Kasumi-1 (cell line): ENCODE measurements around the gene CACNB1.

Source experiments
- DNase-seq, 2 experiments: peaks; one replicate each; lab custom pipeline; 2025; lab: John Stamatoyannopoulos, UW

The CACNB1 gene

DNA sequence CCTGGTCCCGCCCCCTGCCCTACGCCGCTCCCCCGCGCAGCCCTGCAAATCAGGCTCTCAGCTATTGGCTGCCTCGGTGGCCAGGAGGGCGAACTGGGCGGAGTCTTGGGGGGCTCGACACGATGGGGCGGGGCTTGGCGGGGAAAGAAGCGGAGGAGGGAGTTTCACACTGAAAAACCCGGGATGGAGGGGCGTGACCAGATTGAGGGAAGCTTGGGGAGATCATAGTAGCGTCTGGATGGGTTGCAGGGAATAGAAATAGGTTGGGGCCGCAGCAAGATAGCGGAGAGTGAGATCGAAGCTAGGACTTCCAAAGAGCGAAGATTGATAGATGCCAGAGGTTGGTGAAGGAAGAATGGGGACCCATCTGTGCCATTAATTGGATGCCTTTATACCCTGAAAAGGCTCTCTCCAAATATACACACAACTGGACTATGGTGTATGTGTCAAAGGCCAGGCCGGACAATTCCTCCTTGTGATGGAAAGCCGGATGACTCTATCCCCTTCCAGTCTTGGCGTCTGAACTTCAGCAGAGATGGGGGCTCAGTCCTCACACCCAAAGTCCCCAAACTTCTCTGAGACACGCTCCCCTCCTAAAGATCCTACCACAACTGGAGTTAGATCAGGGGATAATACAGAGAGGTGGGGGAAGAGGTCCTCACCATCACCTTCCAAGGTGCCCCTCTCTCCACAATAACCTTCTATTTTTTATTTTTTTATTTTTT is 28.7 kb upstream of the CACNB1 start:
- DNase-seq: no peak

DNA sequence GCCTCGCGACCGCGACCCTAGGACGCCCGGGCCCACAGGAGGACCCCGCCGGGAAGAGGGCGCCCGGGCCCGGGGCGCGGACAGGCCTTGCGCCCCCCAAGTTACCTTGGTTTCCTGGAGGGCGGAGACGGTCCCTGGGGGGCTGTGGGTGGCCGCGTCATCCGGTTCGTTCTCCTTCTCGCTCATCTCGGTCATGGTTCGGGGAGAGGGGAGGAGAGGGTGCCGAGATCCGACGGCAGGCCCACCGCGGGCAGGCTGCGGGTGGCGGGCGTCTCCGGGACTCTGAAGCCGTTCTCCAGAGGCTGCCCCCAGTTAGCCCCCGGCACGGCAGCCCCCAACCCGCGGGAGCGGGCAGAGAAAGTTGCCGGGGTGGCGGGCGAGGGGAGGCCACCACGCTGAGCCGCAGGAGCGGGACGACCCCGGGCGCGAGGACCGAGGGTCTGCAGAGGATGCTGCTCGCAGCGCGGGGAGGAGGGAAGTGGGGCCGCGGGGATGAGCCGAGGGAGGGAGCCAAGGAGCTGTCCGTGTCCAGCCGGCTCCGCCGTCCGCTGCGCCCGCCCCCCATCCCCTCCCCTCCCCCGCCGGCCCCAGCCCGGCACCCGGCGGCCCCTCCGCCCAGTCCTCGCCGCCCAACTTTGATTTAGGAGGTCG is 28.0 kb upstream of the CACNB1 start, which contains the start of gene STAC2:
STAC2 (minus strand) TSS at position 638 of the 651 bp plus-strand sequence; CDS start at position 195, 443 bp downstream.
- no peak for DNase-seq

DNA sequence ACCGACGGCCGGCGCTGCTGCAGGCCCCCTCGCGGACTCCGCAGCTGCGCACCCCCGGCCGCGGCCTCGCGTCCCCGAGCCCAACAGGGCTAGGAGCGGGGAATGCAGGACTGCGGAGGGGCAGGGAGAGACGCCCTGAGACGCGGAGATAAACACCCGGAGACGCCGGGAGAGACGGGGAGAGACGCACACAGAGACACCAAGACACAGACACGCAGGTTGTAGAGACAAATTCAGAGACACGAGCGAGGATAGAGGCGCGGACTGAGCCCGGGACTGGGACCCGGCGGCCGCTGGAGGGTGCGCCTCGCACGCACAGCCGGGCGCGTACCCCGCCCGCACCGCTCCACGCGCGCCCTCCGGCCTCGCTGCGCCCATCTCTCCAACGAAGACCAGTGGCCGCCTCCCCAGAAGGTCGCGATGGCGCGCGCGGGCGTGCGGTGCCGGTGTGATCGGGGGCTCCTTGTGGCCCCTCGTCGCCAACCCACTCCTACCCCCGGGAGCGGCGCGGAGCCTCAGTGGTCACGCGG is 27.4 kb upstream of the CACNB1 start:
- no peak for DNase-seq

DNA sequence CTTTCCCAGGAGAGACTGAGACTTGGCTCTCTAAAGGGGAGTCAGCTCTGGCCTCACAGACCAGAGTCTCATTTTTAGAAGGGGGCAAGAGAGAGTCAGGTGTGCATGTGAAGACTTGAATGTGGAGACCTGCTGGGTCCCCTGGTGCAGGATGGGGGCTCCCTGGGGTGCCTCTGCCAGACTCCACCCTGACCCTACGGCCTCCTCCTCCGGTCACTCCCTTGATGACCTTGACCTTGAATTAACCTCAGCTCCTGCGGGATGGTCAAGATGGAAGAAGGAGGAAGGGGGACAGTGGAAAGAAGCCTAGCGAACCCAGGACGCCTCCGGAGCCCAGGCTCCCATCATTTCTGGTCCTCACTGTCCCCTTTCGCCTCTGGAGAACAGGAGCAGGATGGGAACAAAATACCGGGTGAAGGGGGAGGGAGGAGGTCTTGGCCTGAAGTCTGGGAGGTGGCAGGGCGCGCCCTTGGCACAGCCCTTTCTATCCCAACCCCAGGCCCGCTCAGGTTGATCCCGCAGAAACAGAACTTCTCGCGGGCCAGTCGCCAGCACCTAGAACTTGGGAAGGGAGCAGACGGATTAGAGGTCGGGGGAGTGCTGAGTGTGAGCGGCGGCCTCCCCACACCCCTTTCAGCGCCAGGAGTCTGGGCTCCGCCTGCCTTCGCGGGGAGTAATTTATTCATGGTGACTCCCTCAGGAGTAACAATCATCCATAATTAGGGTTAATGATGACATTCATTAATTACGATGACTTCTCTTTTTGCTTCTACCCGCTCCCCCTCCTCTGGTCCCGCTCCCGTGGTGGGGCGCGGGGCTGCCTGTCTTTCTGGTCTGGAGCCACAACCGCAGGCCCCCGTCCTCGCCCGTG is 26.7 kb upstream of the CACNB1 start:
- DNase-seq: no peak

DNA sequence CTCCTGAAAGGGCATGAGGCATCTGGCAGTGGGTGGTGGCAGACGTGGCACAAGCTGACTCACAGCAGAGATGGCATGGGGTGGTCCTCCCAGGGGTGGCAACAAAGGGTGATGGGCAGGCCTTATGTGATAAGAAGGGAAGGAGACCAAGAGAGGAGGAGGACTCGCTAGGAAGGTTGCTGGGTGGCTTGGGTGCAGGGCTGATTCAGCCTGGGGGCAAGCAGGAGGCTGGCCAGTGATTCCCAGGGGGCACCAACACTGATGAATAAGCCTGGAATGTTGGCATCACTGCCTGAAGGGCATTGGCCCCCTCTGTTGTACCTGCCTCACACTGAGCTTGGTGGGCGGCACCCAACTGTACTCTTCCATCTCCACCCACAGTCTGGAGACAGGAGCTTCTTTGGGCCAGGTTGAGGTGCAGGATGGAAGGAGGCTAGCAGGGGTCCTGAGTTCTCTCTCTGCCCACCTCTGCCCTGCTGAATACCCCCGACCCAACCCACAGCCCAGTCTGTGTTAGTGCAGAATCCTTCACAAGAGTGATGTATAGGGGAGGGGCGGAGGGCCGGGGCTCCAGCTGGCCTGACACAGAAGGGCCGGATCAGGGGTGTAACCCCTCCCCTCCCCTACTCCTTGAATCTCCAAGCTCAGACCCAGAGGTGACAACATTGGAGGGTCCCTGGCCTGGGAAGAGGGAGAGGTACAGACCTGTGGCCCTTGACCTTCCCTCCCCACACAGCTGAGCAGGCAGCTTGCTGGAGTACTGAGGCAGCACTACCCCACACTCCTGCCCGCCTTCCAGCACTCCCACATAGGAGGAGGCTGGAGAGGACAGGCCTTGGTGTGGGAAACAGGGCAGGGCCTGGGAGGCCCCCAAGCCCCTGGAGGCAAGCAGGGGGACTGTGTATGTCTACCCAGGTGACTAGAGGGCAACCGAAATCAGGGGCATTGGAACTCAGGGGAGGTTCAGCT is 25.7 kb upstream of the CACNB1 start:
- DNase-seq: no peak

GRCh38 chr17:39222151-39222550 is 24.7 kb upstream of the CACNB1 start:
- DNase-seq: no peak

GRCh38 chr17:39221572-39221971 is 24.1 kb upstream of the CACNB1 start:
- DNase-seq: no peak

GRCh38 chr17:39219647-39220154 is 22.2 kb upstream of the CACNB1 start:
- no peak for DNase-seq

GRCh38 chr17:39218906-39219305 is 21.4 kb upstream of the CACNB1 start:
- DNase-seq: no peak

GRCh38 chr17:39217734-39218369 is 20.4 kb upstream of the CACNB1 start:
- DNase-seq: no peak

DNA sequence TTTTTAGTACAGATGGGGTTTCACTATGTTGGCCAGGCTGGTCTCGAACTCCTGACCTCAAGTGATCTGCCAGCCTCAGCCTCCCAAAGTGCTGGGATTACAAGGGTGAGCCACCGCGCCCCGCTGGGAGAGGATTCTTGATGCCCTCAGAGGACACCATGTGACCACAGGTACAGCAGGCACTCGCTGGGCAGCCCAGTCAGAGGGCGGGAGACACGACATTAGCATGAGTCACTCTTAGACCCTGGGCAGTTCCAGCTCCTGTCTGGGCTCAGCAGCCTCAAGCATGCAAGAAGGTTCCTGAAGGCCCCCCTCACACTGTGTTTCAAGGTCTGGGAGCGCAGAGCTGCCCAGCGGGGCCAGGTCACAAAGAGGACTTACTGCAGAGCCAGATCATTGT is 16.4 kb upstream of the CACNB1 start:
- no peak for DNase-seq

DNA sequence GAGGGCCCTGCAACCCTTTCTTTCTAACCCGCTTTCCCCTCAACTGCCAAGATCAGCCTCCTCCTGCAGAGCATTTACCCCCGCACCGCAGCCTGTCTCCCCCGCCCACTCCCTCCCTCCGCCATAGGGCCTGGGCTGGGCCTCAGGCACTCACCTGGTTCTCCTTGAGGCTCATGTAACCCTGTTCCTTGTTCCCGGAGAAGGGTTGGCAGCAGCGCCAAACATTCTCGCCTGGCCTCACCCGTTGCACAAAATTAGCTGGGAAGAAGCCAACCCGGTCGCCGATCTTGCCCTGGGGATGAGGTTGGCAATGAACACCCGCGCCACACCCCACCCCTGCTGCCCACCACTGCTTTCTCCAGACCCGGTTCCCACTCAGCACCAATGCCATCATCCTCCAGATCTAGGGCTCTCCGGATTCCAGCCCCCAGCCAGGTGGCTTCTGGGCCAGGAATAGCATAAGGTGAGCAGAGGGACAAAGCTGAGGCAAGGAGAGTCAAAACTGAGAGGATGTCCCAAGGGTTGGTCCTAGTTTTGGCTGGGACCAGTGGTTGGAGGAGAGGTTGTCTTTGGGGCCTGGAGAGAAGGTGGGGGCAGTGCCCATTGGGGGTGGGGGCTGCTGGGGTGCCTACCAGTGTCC is 15.5 kb upstream of the CACNB1 start:
- no peak for DNase-seq

GRCh38 chr17:39212195-39212810 is 14.8 kb upstream of the CACNB1 start:
- DNase-seq: no peak

DNA sequence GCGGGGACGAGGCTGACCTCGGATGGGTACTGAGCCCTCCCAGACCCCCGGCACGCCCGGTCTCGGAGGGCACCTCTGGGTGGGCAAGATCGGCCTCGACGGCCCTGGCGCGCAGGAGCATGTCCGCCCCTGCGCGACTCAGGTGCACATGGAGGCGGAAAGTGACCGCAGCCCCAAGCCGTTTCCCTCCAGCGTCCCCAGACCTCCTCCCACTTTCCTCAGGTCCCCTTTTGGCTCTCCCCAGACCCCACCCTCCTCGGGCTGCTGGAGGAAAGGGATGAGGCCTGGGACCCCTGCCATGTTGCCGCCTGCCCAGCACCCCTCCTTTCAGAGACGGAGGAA is 12.6 kb upstream of the CACNB1 start:
- no peak for DNase-seq

- DNase-seq: peak; percentile 21 to 35
Measured at GRCh38 chr17:39209317-39210092, 12.0 kb upstream of the CACNB1 start.

- DNase-seq: peak; percentile 36 to 45
Measured at GRCh38 chr17:39208893-39209292, 11.4 kb upstream of the CACNB1 start.

DNA sequence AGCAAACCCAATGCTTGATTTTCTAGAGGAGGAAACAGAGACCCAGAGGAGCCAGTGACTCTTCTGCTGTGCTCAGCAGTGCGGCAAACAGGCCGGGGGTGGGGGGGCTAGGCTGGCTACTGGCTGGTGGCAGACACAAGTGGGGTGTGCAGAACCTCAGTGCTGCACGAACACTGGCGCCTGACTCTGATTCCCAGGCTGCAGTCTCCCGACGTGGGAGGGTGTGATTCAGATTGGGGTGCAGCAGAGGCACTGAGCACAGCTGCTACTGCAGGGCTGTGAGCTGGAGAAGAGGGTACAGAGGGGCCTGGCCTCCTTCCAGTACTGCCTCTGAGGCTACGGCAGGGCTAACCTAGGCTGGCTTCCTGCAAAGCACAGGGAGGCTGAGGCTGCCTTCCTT is 10.7 kb upstream of the CACNB1 start:
- DNase-seq: no peak

GRCh38 chr17:39205112-39205526 is 7.7 kb upstream of the CACNB1 start:
- DNase-seq: no peak

DNA sequence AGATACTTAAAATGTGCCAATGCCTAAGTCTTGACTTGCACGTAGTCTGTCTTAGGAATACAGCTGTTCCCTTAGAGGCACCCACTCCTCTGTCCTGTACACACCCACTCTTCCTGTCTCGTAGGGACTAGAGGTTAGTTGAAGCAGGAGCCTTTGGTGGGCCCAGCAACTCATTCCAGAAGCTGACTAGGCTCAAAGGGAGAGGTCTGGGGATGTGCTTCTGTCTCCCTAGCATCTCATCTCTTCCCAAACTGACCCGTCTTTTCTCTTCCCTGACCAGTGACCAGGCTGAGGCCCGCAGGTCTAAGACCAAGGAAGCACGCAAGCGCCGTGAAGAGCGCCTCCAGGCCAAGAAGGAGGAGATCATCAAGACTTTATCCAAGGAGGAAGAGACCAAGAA is 6.8 kb upstream of the CACNB1 start:
- DNase-seq: no peak
